GM19467 (cell line): ENCODE measurements around the gene ZIC4.

Experiments
- ATAC-seq: cut with Tn5 transposase; IDR thresholded peaks from one replicate; pipeline ENCODE4 v1.9.1; 2021; ENCODE audit warnings: mild to moderate bottlenecking, moderate library complexity; ENCODE audit not compliant: unreplicated experiment

ZIC4 gene

DNA sequence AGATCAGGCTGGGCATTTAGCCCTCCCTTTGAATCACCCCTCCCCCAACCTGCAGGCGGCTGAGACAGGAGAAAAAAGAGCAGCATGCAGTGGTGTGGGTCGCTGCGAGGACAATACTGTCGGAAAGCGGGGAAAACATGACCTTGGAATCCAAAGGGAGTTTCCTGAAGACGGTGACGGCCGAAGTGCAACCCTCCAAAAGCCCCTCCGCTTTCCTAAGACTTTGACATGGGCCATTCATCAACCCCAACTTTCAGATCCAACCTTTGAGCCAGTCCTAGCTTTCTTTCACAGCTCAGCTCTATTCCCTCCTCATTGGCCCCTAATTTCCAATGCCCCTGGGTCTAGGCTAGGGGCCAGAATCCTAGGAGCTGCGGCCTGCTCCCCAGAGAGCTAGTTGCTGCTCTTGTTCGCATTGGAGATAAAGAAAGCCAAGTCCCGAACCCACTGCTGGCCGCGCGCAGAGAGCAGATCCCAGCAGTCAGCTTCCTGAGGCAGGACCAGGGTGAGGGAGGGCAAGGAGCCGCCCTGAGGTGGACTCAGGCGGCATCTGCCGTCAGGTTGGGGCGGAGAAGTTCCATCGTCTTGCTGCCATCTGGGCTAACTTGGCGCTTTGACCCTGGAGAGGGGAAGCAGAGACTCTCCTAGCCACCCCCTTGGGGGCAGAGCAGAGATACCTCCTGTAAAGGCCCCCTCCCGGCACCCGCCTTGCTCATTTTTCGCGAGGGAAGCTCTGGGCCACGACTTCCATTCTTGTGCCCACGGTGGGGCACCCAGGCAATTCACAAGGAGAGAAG is 914 bp downstream of the ZIC4 start:
- no peak for ATAC-seq

DNA sequence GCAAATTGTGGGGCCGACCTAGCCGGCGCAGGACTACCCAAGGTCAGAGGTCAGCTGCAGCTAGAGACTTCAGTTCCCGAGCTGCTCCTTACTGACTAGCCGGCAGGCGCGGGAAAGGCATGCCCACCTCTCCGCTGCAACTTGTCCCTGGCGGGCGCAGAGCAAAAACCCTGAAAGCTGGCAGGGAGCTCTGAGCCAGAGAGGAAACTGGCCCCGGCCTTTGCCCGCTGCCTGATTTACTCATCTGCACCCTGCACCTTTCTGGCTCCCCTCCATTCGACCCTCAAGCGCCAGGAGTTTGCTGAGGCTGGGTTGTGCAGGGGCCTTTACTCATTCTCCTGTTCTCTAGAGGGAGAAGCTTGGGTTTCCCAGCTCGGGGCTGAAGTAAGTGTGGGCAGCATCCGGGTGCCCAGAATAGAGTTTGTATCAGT is 1.5 kb downstream of the ZIC4 start:
- no peak for ATAC-seq

DNA sequence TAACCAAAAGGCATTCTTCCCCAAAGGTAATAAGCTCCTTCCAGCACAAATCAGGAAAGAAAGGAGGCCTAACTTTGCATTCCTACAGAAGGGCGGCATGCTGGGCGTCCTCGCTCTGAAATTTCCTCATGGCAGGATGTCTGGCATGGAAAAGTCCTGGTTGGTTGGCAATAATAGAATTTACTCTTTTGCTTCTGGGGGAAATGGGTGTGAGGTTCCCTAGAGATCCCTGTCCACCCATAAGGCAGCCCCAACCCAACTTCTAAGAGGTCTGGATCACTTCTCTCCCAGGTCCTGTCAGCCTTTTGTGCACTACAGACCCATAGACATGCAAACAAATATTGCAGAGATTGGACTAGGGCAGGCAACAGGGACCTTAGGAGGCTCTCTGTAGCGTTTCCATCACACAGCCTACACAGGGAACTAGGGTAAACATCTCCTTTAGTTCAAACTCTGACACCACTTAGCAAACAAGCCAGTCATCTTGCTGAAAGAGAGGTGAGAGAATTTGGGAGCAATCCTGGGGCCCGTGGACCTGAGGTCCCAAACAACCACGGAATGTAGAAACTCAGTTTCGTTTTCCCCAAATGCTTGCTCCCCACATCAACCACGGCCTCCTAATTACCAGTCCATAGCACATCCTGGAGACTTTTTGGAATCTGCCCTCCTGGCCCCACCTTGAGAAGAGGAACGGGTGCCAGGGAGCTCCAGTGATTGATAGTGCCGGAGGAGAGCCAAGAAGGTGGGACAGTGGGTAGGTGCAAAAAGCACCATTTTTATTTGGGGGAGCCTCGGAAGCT is 2.1 kb downstream of the ZIC4 start:
- no peak for ATAC-seq

- ATAC-seq: no peak
These were observed 2.8 kb downstream of the ZIC4 start for GRCh38 chr3:147403511-147403910.

DNA sequence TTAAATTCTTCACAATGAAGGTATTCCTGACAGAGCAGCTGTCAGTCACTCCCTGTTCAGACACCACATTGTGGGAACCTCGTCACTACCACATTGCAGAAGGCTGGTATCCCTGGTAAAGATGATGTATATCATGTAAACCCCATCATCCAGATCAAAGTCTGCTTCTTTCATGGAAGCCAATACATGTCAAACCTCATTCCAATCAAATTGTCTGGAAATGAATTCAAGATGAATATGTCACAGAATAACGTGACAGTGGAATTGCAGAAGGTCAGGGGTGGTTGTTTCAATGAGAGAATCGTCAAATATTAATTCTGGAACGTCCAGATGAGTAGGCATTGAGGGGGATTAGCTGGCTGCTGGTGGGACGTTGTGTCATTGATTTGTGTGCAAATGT is 4.2 kb downstream of the ZIC4 start:
- no peak for ATAC-seq

DNA sequence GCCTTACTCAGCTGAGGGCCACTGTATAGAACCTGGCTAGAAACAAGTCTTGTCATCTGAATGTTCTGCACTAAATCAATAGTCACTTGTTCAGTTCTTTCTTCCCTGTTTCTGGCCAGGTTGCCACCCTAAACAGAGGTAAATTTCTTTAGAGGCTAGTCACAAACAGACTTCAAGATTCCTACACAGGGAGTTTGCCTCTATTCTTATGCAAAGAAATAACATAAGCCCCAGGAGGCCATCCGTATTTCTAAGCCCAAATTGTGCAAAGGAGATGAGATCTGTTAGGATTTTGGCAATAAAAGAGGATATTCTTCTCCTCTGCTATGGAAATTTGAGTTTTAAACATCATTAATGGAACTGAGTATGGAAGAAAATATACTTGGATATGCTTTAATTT is 4.9 kb downstream of the ZIC4 start:
- no peak for ATAC-seq

- no peak for ATAC-seq
These were observed 5.3 kb downstream of the ZIC4 start for GRCh38 chr3:147400999-147401398.

DNA sequence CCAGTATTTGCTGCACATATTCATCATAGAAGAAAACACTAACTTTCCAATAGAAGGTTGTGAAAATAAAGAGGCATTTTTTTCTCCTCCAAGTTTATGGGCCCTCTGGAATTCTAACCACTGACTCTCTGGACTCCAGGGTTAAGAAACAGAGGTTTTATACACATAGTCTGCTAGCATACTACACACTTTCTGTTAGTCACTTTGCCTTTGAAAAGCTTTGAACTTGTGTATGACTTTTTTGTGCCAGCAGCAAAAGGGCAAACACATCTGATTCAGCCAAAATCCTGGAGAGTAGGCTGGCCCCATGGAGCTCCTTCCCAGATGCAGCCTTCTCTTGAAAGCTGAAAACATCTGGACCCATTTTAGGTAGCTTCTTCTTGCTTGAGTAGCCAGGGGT is 6.2 kb downstream of the ZIC4 start:
- ATAC-seq: no peak

DNA sequence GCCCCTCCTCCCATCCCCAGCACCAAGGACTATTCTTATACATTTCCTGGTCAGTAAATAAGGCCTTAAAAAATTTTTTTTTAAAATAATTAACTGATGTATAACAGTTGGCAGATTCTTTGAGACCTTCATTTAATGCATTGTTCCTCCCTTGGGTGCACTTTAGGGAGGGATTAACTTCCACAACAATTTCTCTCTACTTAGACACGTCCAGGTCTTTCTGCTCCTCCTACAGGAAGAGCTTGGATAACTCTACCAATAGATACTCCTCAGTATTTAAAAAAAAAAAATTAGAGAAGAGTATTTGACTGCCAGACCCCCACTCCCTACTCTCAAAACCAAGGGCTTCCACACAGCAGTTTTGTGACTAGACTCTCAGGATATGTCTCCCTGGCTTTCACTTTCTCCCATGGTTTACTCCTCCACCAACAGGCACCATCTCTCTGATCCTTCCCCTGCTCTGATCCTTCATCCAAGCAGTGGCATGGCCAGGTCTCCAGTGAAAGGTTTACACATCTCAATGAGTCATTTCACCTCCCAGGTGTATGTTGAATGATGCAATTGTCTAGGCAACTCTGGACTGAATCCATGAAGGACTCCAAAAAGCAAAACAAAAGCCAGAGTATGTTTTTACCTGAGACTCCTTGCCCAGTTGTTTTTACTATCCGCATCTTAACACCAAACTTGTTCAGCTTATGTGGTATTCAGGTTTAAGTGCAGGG is 7.4 kb downstream of the ZIC4 start:
- ATAC-seq: no peak

DNA sequence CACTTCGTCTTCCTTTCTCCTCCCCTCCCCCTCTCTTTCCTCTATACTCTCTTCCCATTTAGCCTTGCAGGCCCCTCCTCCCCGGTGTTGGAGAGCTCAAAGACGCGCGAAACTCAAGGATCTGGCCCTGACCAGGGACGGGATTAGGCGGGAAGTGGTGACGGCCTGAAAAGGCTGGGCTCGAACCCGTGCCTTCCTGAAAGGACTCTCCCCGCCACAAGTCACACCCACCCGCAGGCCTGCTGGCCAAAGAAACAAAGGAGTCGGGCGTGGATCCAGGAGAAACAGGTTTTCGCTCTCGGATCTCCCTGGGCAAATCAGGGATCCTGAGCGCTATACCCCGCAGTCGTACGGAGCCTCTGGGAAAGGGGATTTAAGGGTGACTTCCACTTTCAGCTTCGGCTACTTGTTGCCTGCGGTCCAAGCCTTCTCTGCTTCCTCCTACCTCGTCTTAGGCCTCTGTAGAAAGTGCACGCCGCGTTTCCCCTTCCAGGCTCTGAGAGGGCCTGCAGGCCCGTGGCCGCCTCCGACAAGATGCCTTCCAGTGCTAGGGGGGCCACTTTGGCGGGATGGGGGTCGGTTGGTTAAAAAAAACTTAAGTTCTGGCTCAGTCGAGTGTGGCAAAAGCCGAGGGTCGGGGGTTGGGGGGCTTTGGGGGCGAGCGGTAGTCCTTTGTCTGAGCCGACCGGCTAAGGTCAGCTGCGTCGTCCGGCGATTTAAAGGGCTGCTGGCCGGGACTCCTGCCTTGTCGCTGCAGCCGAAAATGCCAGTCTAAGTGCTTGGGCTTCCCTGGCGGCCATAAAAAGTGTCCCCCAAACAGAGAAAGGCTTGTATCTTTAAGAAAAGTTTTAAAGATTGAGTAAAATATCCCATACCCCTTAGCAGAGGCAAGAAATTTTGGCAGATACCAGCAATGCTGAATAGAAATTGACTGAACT is 8.2 kb downstream of the ZIC4 start:
- ATAC-seq: no peak

DNA sequence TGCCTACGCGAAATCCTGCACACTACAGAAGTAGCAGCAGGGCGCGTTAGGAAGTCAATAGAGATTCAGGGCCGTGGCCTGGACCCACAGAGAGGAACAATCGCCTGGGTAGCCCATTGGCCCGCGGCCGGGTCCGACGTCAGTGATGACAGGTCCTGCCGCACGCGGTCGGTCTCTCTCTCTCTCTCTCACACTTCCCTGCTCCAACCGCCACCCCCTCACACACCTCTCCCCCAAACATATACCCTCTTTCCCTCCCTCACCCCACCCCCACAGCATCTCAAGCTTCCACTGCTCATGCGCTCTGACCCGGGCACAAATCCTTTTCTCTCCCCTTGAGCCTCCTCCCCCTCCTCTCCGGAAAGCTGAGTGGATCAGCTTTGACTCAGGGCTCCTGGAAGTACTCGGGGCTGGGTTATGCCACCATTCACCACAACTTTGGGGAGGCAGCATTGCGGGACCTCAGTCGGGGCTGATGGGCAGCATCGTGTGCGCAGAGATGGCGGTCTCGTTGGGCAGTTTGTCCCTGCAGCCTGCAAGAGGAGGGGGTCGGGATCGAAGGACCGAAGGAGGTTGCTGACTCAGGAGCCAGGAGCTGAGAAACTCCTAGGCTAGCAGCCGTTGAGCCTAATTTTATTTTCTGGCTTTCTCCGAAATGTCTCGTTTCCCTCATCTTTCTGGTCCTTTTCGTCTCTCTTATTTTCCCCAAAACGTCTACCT is 9.0 kb downstream of the ZIC4 start:
- ATAC-seq: no peak

GRCh38 chr3:147396712-147397046 is 9.7 kb downstream of the ZIC4 start:
- no peak for ATAC-seq

DNA sequence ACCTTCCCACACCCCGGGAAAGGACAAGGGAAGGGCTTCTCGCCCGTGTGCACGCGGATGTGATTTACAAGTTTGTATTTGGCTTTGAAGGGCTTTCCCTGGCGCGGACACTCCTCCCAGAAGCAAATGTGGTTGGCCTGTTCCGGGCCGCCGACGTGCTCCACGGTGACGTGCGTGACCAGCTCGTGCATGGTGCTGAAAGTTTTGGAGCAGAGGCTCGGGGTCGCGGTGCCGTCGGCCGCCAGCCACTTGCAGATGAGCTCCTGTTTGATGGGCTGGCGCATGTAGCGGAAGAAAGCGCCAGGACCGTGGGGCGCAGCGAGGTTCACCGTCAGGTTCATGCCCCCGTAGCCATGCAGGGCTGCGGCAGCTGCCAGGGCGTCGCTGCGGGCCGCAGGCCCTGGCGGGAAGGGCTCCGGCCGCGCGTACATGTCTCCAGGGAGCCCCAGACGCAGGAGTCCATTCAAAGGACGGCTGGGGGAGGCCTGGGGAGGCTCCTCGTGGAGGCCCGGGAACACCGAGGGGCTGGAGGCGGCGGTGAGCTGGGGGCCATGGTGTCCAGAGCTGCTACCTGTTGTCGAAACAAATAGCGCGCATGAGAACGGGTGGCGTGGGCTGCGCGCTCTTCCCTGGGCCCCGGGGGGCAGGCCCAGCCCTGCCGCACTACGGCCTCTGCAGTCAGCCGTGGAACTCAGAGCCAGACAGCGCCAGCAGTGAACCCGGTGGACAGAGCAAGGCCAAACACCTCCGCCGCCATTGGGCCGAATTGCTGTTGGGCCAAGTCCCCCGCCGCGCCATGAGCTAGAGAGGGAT is 10.2 kb downstream of the ZIC4 start:
- no peak for ATAC-seq

GRCh38 chr3:147394884-147395225 is 11.5 kb downstream of the ZIC4 start:
- no peak for ATAC-seq

GRCh38 chr3:147393943-147394883 is 12.1 kb downstream of the ZIC4 start:
- ATAC-seq: no peak

- ATAC-seq: no peak
These were observed 12.9 kb downstream of the ZIC4 start for GRCh38 chr3:147393261-147393942.

DNA sequence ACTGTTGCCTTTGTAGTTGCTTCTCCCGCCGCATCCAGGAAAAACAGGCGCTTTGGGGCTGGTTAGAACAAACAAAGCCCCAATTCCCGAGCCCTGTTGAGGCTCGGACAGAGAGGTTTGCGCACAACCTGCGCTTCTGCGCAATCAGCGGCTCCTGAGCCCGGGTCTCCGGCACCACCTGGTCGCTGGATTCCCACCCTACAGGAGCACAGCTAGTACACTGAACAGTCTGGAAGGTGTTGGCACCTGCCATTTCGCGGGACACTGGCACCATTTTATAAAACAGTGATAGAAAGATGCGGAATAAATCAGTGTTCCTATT is 13.8 kb downstream of the ZIC4 start:
- no peak for ATAC-seq
